Mesenchymal stem cell (in vitro differentiated cells and primary cell): ENCODE results near the gene FOXJ1.

Experiments used
- DNase-seq: peaks from one replicate; pipeline ENCODE4 v3.0.0-alpha.2; 2013
- H2AFZ ChIP-seq: one replicate; pipeline ENCODE4 v1.6.1; 2013; ENCODE audit warnings: low read depth, mild to moderate bottlenecking, control low read depth, inconsistent platforms, low read length, moderate library complexity
- H2AK5ac ChIP-seq: 2 replicates; pipeline ENCODE4 v1.6.1; 2013; ENCODE audit warnings: low read length, moderate library complexity, mild to moderate bottlenecking, inconsistent platforms; ENCODE audit not compliant: severe bottlenecking
- H2BK120ac ChIP-seq: one replicate; pipeline ENCODE4 v1.6.1; 2013; ENCODE audit warnings: low read depth, mild to moderate bottlenecking, inconsistent platforms, low read length, moderate library complexity
- H2BK12ac ChIP-seq, 2 experiments: one replicate each; pipeline ENCODE4 v1.6.1; 2013; ENCODE audit warnings: inconsistent platforms in 2 of 2, low read length in 2 of 2, mild to moderate bottlenecking in 2 of 2, moderate library complexity in 2 of 2, control low read depth in 1 of 2
- H2BK15ac ChIP-seq: one replicate; pipeline ENCODE4 v1.6.1; 2013; ENCODE audit warnings: mild to moderate bottlenecking, low read depth, inconsistent platforms; ENCODE audit not compliant: poor library complexity, severe bottlenecking
- H2BK5ac ChIP-seq: 2 replicates; pipeline ENCODE4 v1.6.1; 2013; ENCODE audit warnings: low read depth, mild to moderate bottlenecking, low read length, control low read depth, inconsistent platforms; ENCODE audit not compliant: poor library complexity, severe bottlenecking
- H3K14ac ChIP-seq, 2 experiments: one replicate each; pipeline ENCODE4 v1.6.1; 2013; ENCODE audit warnings: inconsistent platforms in 2 of 2, low read length in 2 of 2, control low read depth in 1 of 2, mild to moderate bottlenecking in 1 of 2, moderate library complexity in 1 of 2
- H3K18ac ChIP-seq, 2 experiments: one replicate each; pipeline ENCODE4 v1.6.1; 2013; ENCODE audit warnings: inconsistent platforms in 2 of 2, low read length in 2 of 2, control low read depth in 1 of 2, low read depth in 1 of 2, mild to moderate bottlenecking in 1 of 2
- H3K23ac ChIP-seq, 2 experiments: one replicate each; pipeline ENCODE4 v1.6.1; 2013; ENCODE audit warnings: inconsistent platforms in 2 of 2, low read length in 2 of 2, mild to moderate bottlenecking in 2 of 2, moderate library complexity in 2 of 2, control low read depth in 1 of 2
- H3K27ac ChIP-seq: 2 replicates; pipeline ENCODE4 v1.5.1; 2013; ENCODE audit warnings: mild to moderate bottlenecking, moderate library complexity, low read length, control low read depth, inconsistent platforms; ENCODE audit not compliant: poor library complexity, severe bottlenecking
- H3K27me3 ChIP-seq, 2 experiments: 2 replicates each; pipeline versions ENCODE4 v1.6.1 to v1.7.0; 2013; ENCODE audit warnings: low read length in 2 of 2, mild to moderate bottlenecking in 2 of 2, moderate library complexity in 2 of 2, control low read depth in 1 of 2, inconsistent platforms in 1 of 2; ENCODE audit not compliant: control insufficient read depth in 1 of 2, insufficient read depth in 1 of 2
- H3K36me3 ChIP-seq, 2 experiments: 2 replicates each; pipeline versions ENCODE4 v1.6.1 to v1.7.0; 2013; ENCODE audit warnings: low read length in 2 of 2, control low read depth in 1 of 2, inconsistent platforms in 1 of 2, low read depth in 1 of 2, mild to moderate bottlenecking in 1 of 2; ENCODE audit not compliant: insufficient read depth in 2 of 2, control insufficient read depth in 1 of 2
- H3K4ac ChIP-seq, 2 experiments: one replicate each; pipeline ENCODE4 v1.6.1; 2013; ENCODE audit warnings: inconsistent platforms in 2 of 2, low read length in 2 of 2, mild to moderate bottlenecking in 2 of 2, moderate library complexity in 2 of 2, control low read depth in 1 of 2, low read depth in 1 of 2
- H3K4me1 ChIP-seq: 2 replicates; pipeline ENCODE4 v1.6.1; 2013; ENCODE audit warnings: low read depth, low read length, control low read depth; ENCODE audit not compliant: control insufficient read depth, insufficient read depth
- H3K4me2 ChIP-seq: 2 replicates; pipeline ENCODE4 v1.6.1; 2013; ENCODE audit warnings: low read length, mild to moderate bottlenecking, inconsistent platforms; ENCODE audit not compliant: poor library complexity, severe bottlenecking
- H3K4me3 ChIP-seq, 2 experiments: 2 replicates each; pipeline versions ENCODE4 v1.5.1 to v1.7.0; 2013; ENCODE audit warnings: low read length in 2 of 2, mild to moderate bottlenecking in 2 of 2, control low read depth in 1 of 2, low read depth in 1 of 2; ENCODE audit not compliant: insufficient read depth in 1 of 2
- H3K79me1 ChIP-seq: replicated peaks from 2 replicates; pipeline ENCODE4 v1.6.1; 2013; ENCODE audit warnings: mild to moderate bottlenecking, control low read depth, low read length, inconsistent platforms; ENCODE audit not compliant: poor library complexity, severe bottlenecking
- H3K9ac ChIP-seq: 2 replicates; pipeline ENCODE4 v1.7.0; 2013; ENCODE audit warnings: mild to moderate bottlenecking, low read length, moderate library complexity
- H3K9me3 ChIP-seq: 2 replicates; pipeline ENCODE4 v1.7.0; 2013; ENCODE audit warnings: mild to moderate bottlenecking, low read length; ENCODE audit not compliant: control insufficient read depth
- H4K8ac ChIP-seq: one replicate; pipeline ENCODE4 v1.6.1; 2013; ENCODE audit warnings: inconsistent platforms, mild to moderate bottlenecking, low read length, moderate library complexity
- H4K91ac ChIP-seq: one replicate; pipeline ENCODE4 v1.6.1; 2013; ENCODE audit warnings: mild to moderate bottlenecking, low read length, inconsistent platforms
- WGBS: methylation state at CpG from one replicate; pipeline ENCODE4 v1.1.7; 2013; ENCODE audit warnings: mixed read lengths; 5-methylcytosine and 5-hydroxymethylcytosine counted together

FOXJ1 gene

GRCh38 chr17:76179496-76180467 lies 38.7 kb upstream of the FOXJ1 start:
- Histone ChIP-seq H2BK12ac (no peak overlapping the region), H2BK15ac (no peak overlapping the region), H2AFZ (no peak overlapping the region), H3K4me1 (peaks cover 3% of the 10 kb centered on the region), H3K9ac (no peak overlapping the region), H3K23ac (no peak overlapping the region), H3K36me3 (no peaks in the 10 kb centered on the region), H3K4me2 (no peak overlapping the region), H4K8ac (no peak overlapping the region), H3K4me3 (no peak overlapping the region), H2BK120ac (no peak overlapping the region), H3K27me3 (no peaks in the 10 kb centered on the region), H2AK5ac (no peak overlapping the region), H2BK5ac (no peak overlapping the region), H3K4ac (no peak overlapping the region), H3K14ac (no peak overlapping the region), H3K27ac (no peak overlapping the region), H4K91ac (no peak overlapping the region), H3K9me3 (no peaks in the 10 kb centered on the region), H3K79me1 (no peaks in the 10 kb centered on the region), H3K18ac (no peak overlapping the region)
- WGBS = 55% methylated on average over 2 of the region's 6 CpGs
- DNase-seq = peak; percentile 37

DNA sequence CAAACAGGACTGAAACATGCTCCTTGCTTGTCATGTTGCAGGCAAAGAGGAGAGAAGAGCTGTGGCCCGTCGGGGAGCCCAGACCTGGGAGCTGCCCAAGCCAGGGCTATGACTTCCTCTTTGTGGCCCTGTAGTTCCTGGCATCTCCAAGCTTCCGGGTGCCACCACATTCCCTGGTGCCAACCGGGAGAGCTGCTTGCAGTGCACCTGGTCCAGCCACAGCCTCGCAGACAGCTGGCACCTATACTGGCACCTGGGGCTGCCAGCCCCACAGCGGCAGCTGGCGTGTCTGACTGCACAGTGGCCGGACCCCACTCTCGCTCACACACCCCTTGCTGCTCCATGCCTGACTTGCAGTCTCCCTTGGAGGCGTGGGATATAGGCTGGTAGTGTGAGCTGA lies 37.1 kb upstream of the FOXJ1 start:
- Histone ChIP-seq H2BK12ac (no peak overlapping the region), H3K4ac (no peak overlapping the region), H3K9me3 (no peaks in the 10 kb centered on the region), H4K8ac (no peak overlapping the region), H3K18ac (no peak overlapping the region), H3K4me1 (peaks cover 3% of the 10 kb centered on the region), H3K79me1 (no peaks in the 10 kb centered on the region), H2BK15ac (no peak overlapping the region), H3K4me2 (no peak overlapping the region), H4K91ac (peak overlapping the region; percentile 43), H2BK5ac (no peak overlapping the region), H2AFZ (no peak overlapping the region), H3K9ac (no peak overlapping the region), H3K36me3 (no peaks in the 10 kb centered on the region), H3K4me3 (no peak overlapping the region), H3K27ac (no peak overlapping the region), H2BK120ac (no peak overlapping the region), H3K23ac (no peak overlapping the region), H3K14ac (peak overlapping the region in 1 of 2 experiments; percentile 11), H3K27me3 (no peaks in the 10 kb centered on the region), H2AK5ac (no peak overlapping the region)
- WGBS = 95% methylated on average over 10 of the region's 10 CpGs
- no peak for DNase-seq

DNA sequence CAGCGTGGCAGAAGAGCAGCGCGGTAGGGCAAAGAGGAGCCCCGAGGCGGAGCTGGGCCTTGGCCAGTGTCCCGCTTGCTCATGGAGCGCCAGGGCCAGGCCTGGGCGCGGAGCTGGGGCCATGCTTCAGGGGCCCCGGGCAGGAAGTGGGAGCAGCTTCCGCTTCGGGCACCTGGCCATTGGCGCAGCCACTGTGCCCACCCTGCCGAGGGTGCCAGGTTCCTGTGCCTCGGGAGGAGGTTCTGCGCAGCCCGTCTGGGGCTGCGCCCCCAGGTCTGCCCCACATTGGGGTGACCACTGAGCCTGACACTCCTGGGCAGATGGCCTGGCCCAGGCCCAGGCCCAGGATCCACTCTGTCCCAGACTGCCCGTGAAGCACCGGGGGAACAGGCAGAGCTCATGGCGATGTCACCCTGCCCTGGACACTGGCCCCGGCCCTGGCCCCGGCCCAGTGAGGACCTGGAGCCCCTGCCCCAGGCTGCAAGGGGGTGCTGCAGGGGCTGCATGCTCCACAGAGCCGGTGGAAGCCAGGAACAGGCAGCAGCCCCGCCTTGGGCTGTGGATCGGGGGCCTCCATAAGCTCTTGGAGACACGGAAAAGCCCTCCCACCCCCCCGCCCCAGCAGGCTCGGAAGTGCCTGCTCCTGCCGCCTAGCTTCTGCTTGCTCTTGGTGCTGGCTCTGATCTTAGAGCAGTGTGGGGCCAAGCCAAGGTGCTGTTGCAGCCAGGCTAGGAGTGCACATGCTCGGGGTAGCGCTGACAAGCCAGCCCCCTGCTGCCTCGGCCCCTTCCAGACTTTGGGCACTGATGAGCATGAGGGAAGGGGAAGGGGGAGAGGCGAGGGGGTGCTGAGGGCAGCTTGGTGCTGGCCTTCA lies 35.9 kb upstream of the FOXJ1 start:
- no peaks in the 10 kb centered on the region for H3K9me3 ChIP-seq
- no peak overlapping the region for H3K18ac ChIP-seq
- DNase-seq = no peak
- 90% methylated on average over 34 of the region's 34 CpGs for WGBS
- H3K27me3 ChIP-seq = no peaks in the 10 kb centered on the region
- no peak overlapping the region for H4K91ac ChIP-seq
- H2AFZ ChIP-seq = no peak overlapping the region
- H3K4me3 ChIP-seq = no peak overlapping the region
- H2BK120ac ChIP-seq = no peak overlapping the region
- H2BK15ac ChIP-seq = no peak overlapping the region
- H3K27ac ChIP-seq = no peak overlapping the region
- H2BK5ac ChIP-seq = no peak overlapping the region
- H3K23ac ChIP-seq = no peak overlapping the region
- peaks cover 1% of the 10 kb centered on the region for H3K4me1 ChIP-seq
- no peaks in the 10 kb centered on the region for H3K79me1 ChIP-seq
- H3K9ac ChIP-seq = no peak overlapping the region
- no peak overlapping the region for H3K4me2 ChIP-seq
- no peak overlapping the region for H3K14ac ChIP-seq
- H2AK5ac ChIP-seq = no peak overlapping the region
- no peak overlapping the region for H2BK12ac ChIP-seq
- H3K36me3 ChIP-seq = no peaks in the 10 kb centered on the region
- no peak overlapping the region for H4K8ac ChIP-seq
- H3K4ac ChIP-seq = no peak overlapping the region

DNA sequence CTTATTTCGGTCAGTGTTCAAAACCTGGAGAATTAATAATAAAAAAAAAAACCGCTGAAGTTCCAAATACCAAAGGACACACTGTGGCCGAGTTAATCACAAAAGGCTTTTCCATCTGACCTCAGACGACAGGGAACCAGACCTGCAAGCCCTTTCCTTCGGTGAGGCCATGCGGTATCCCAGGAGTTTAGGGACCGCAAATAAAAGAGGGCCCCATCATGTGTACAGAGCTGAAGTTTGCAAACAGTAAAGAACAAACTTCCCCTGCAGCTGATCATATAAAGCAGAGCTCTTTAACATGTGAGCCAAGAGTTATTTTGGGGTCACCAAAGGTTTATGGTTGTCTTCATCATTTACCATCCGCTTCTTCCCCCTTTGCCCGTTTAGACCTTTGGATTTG lies 33.0 kb upstream of the FOXJ1 start:
- Histone ChIP-seq H3K36me3 (no peaks in the 10 kb centered on the region), H3K4ac (no peak overlapping the region), H4K91ac (no peak overlapping the region), H2BK5ac (no peak overlapping the region), H2BK12ac (no peak overlapping the region), H2BK120ac (no peak overlapping the region), H2BK15ac (no peak overlapping the region), H3K18ac (no peak overlapping the region), H2AK5ac (no peak overlapping the region), H3K4me3 (no peak overlapping the region), H4K8ac (no peak overlapping the region), H3K27ac (no peak overlapping the region), H3K9ac (no peak overlapping the region), H3K27me3 (no peaks in the 10 kb centered on the region), H3K79me1 (no peaks in the 10 kb centered on the region), H3K14ac (no peak overlapping the region), H3K9me3 (no peaks in the 10 kb centered on the region), H3K4me1 (no peaks in the 10 kb centered on the region), H3K23ac (no peak overlapping the region), H3K4me2 (no peak overlapping the region), H2AFZ (no peak overlapping the region)
- no peak for DNase-seq
- 89% methylated on average over 6 of the region's 9 CpGs for WGBS
